ENCODE measurements around the gene KHDRBS1. TPM values are rescaled to one million over a fixed set of nuclear protein-coding genes. Genes with fewer than 3 reads are reported as not detected.

KHDRBS1 gene
- total RNA-seq, 1 experiment from 2014 or later, result 267 TPM

- H3K56ac ChIP-seq (ENCODE audit: insufficient read length, low read depth, low read length), result no peak overlapping the region
- H3K27ac ChIP-seq (ENCODE audit: insufficient read length, low read depth, low read length), result no peak overlapping the region
- DNase-seq, result no peak
- H2AK5ac ChIP-seq (ENCODE audit: insufficient read length, low read length), result no peak overlapping the region
- Mint-ChIP-seq H3K4me3 (no peak overlapping the region; a peak in 1 of 5 replicates), H3K36me3 (ENCODE audit: insufficient read depth in 1 of 3, low read depth in 3 of 3) (peaks cover 50 to 88% (median 78%) of the 10 kb centered on the region in 3 experiments), H3K27ac (no peak overlapping the region), H3K9me3 (no peaks in the 10 kb centered on the region), H3K4me1 (peaks cover 26 to 33% of the 10 kb centered on the region in 2 experiments), H3K27me3 (ENCODE audit: low read depth) (peaks cover 4% of the 10 kb centered on the region; the same call in 1 of the 2 replicates)
- no peak overlapping the region for H4K8ac ChIP-seq (replicated peaks; ENCODE audit: insufficient read length, low read depth, low read length)
- no peak overlapping the region for H2BK12ac ChIP-seq (ENCODE audit: insufficient read length, low read depth, low read length)
- H3K9ac ChIP-seq (ENCODE audit: extremely low read depth, insufficient read length, low read length), result no peak overlapping the region
- TF ChIP-seq CTCF (conservative IDR thresholded peaks at IDR 0.05), result no peak
- H3T11ph ChIP-seq (ENCODE audit: low read length), result no peak overlapping the region
- H3K79me2 ChIP-seq (ENCODE audit: insufficient read depth, low read length), result 0 out of 2 replicates have a peak, but pooled peaks cover 2% of the 10 kb centered on the region
- no peak overlapping the region for H2BK5ac ChIP-seq (ENCODE audit: insufficient read length, low read length)
- no peaks in the 10 kb centered on the region for H3K4me1 ChIP-seq (ENCODE audit: insufficient read depth, low read length)
- H2BK15ac ChIP-seq (ENCODE audit: low read depth, low read length), result no peak overlapping the region
- no peaks in the 10 kb centered on the region for H4K20me1 ChIP-seq (ENCODE audit: control insufficient read depth, insufficient read depth, insufficient read length)
- H3K4ac ChIP-seq (ENCODE audit: low read depth, low read length), result no peak overlapping the region
- no peaks in the 10 kb centered on the region for H3K79me1 ChIP-seq (ENCODE audit: insufficient read depth, low read depth, low read length, poor library complexity, severe bottlenecking)
- no peak overlapping the region for H2BK20ac ChIP-seq (ENCODE audit: low read depth, low read length, poor library complexity, severe bottlenecking)
- whole genome bisulfite sequencing (ENCODE audit: extremely low coverage, insufficient read length, low lambda C conversion rate), result no CpG with 5 or more reads among the region's 1 CpG
- H3K27me3 ChIP-seq (ENCODE audit: insufficient read depth, low read length), result no peaks in the 10 kb centered on the region
- no peak overlapping the region for H4K5ac ChIP-seq (ENCODE audit: insufficient read length, low read depth, low read length)
- H3K9me3 ChIP-seq (ENCODE audit: control insufficient read depth, low read depth, low read length), result no peaks in the 10 kb centered on the region
- H3K23ac ChIP-seq (ENCODE audit: insufficient read length, low read depth, low read length), result no peak overlapping the region
- H3K18ac ChIP-seq (ENCODE audit: insufficient read length, low read depth, low read length), result no peak overlapping the region
- no peak overlapping the region for H2BK120ac ChIP-seq (ENCODE audit: low read depth, low read length, poor library complexity, severe bottlenecking)
- H3K4me2 ChIP-seq (ENCODE audit: insufficient read depth, insufficient read length, low read length), result no peak overlapping the region
- H3K23me2 ChIP-seq (ENCODE audit: insufficient read length, low read depth, low read length, poor library complexity, severe bottlenecking), result no peaks in the 10 kb centered on the region
- H3K14ac ChIP-seq (ENCODE audit: insufficient read depth, low read length), result no peak overlapping the region
- H4K91ac ChIP-seq (ENCODE audit: insufficient read length, low read depth, low read length), result no peak overlapping the region
- no peak overlapping the region for H2AFZ ChIP-seq (ENCODE audit: low read length)
Measured at GRCh38 chr1:32056598-32056997, 42.9 kb downstream of the KHDRBS1 start.

All from H9 (cell line).